ENCODE results near the gene KIF6. TPM values are rescaled to one million over a fixed set of nuclear protein-coding genes. Genes with fewer than 3 reads are reported as not detected.
"Not testable (repeated sequence)": the region's sequence is repeated elsewhere in the genome, so short reads cannot be mapped to it uniquely, and the experiment has no call there.

The KIF6 gene
- total RNA-seq, 2 experiments from 2014 or later = not detected

GRCh38 chr6:39753725-39754045 is 28.5 kb upstream of the KIF6 start:
- ChIA-PET CTCF (no interaction called here), POLR2A (no interaction called here)
- H3K36me3 Mint-ChIP-seq (ENCODE audit: low read depth) = no peaks in the 10 kb centered on the region
- ATAC-seq (no peak), DNase-seq (no peak)
- peaks cover 10% of the 10 kb centered on the region for H3K27me3 Mint-ChIP-seq (ENCODE audit: low read depth)
- H3K4me3 Mint-ChIP-seq = no peak overlapping the region
- H3K27ac Mint-ChIP-seq = no peak overlapping the region
- no peaks in the 10 kb centered on the region for H3K9me3 Mint-ChIP-seq (ENCODE audit: insufficient read depth)
- no peaks in the 10 kb centered on the region for H3K4me1 Mint-ChIP-seq (ENCODE audit: low read depth)

DNA sequence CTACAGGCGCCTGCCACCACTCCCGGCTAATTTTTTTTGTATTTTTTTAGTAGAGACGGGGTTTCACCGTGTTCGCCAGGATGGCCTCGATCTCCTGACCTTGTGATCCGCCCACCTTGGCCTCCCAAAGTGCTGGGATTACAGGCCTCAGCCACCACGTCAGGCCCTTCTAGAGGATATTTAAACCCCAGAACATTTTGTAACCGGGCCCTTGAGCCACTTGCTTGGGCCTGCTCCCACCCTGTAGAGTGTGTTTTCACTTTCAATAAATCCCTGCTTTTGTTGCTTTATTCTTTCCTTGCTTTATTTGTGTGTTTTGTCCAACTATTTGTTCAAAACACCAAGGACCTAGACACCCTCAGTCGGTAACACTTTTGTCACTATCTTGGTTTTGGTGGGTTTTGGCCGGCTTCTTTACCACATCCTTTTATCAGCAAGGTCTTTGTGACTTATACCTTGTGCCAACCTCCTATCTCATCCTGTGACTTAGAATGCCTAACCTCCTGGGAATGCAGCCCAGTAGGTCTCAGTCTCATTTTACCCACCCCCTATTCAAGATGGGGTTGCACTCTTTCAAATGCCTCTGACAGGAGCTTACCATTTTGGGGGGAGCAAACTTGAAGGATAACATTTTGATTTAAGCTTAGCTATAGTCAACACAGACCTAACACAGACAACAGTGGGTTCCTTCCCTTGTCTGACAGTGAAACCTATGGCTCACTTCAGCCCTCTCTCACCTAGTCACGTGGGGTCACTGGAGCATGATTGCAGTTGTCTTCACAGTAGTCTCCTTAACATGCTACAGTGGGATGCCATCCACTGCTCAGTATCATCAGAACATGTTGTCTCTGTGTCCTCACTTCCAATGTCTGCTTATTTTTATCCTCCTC is 27.9 kb upstream of the KIF6 start:
- POLR2A ChIA-PET = no interaction called here
- no peak overlapping the region for H3K4me3 Mint-ChIP-seq
- ATAC-seq (no peak), DNase-seq (no peak)
- no peaks in the 10 kb centered on the region for H3K9me3 Mint-ChIP-seq (ENCODE audit: insufficient read depth)
- no peak overlapping the region for H3K27ac Mint-ChIP-seq
- CTCF ChIA-PET = no interaction called here
- peaks cover 10% of the 10 kb centered on the region for H3K27me3 Mint-ChIP-seq (ENCODE audit: low read depth)
- no peaks in the 10 kb centered on the region for H3K4me1 Mint-ChIP-seq (ENCODE audit: low read depth)
- H3K36me3 Mint-ChIP-seq (ENCODE audit: low read depth) = no peaks in the 10 kb centered on the region

DNA sequence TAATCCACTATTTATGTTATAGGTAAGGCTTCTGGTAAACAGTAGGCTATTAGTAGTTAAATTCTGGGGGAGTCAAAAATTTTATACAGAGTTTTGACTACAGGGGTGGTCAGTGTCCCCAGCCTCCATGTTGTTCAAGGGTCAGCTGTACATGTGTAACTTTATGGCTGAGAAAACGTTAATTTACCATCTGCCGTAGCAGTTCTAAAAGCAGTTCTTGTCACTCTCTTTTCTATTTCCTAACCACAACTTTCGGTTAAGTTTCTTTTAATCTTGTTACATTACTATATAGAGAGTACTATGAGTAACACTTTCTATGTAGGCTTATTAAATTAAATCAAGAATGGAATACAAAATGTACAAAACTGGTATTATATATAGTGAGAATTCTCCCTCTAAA is 21.6 kb upstream of the KIF6 start:
- DNase-seq (no peak), ATAC-seq (no peak)
- H3K9me3 Mint-ChIP-seq (ENCODE audit: insufficient read depth) = no peaks in the 10 kb centered on the region
- no peak overlapping the region for H3K4me3 Mint-ChIP-seq
- no peaks in the 10 kb centered on the region for H3K4me1 Mint-ChIP-seq (ENCODE audit: low read depth)
- no peak overlapping the region for H3K27ac Mint-ChIP-seq
- CTCF ChIA-PET = no interaction called here
- peaks cover 6% of the 10 kb centered on the region for H3K27me3 Mint-ChIP-seq (ENCODE audit: low read depth)
- H3K36me3 Mint-ChIP-seq (ENCODE audit: low read depth) = no peaks in the 10 kb centered on the region
- POLR2A ChIA-PET = no interaction called here

DNA sequence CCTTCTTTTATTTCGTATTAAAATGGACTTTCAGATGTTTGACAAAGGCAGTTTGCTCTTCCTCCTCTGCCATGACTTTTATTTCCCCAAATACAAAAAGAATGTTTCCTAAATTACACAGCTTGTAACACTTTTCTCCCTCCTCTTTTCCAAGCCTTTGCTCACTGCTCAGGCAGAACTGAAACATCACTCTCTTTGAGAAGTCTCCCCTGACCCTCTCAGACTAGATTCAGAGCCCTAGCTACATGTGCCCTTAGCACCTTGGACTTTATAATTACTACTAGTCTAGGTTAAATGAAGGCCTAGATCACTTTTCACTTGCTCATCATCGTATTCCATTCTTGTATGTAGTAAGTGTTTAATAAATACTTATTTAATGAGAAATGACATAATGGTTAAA is 8.5 kb upstream of the KIF6 start:
- CTCF ChIA-PET = no interaction called here
- no peak overlapping the region for H3K4me3 Mint-ChIP-seq

DNA sequence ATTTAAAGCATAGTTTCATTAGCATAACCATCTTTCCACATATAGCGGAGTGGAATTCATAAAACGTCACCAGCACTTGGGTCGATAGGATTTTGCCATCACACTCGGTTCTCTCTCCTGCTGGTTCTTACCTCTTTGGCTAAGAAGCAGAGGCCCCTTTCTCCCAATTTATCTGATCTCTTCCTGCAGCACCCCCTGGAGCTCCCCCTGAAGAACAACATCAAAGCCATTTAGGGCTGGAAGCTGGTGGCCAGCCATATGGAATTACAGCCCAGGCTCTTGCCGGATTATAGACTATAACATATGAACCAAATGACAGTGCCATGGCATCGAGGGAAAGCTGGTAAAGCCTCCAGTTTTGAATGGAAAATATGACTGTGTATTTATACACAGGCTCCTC is 6.4 kb upstream of the KIF6 start:
- DNase-seq = no peak
- CTCF ChIA-PET = no interaction called here
- Mint-ChIP-seq H3K27me3 (ENCODE audit: low read depth) (peaks cover 12% of the 10 kb centered on the region), H3K36me3 (ENCODE audit: low read depth) (no peaks in the 10 kb centered on the region), H3K4me3 (no peak overlapping the region), H3K4me1 (ENCODE audit: low read depth) (no peaks in the 10 kb centered on the region), H3K9me3 (ENCODE audit: insufficient read depth) (no peaks in the 10 kb centered on the region), H3K27ac (no peak overlapping the region)
- POLR2A ChIA-PET = no interaction called here
- no peak for ATAC-seq

More for the DNA sequence above, 8.5 kb upstream of the KIF6 start:
- Mint-ChIP-seq H3K9me3 (ENCODE audit: insufficient read depth) (no peaks in the 10 kb centered on the region), H3K27me3 (ENCODE audit: low read depth) (peaks cover 12% of the 10 kb centered on the region), H3K36me3 (ENCODE audit: low read depth) (no peaks in the 10 kb centered on the region), H3K4me1 (ENCODE audit: low read depth) (no peaks in the 10 kb centered on the region), H3K27ac (no peak overlapping the region)
- ATAC-seq (no peak), DNase-seq (no peak)
- POLR2A ChIA-PET = no interaction called here

DNA sequence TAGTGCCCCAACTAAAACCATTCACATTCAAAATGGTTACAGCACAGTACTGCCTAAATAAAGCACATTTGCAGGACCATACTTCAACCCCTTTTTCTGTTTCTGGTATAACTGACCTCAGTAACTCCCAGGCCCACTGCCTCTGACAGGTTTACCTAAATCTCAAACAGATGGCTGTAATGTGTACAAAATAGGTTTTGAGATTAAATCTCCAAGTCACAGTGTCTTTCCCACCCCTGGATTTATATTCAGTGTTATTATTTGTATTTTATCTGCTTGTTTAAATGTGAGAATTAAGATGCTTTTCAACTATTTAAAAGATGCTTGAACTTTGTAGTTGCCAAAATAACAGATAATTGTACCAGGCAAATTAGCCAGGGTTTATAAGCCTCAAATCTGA is 4.7 kb upstream of the KIF6 start:
- peaks cover 11% of the 10 kb centered on the region for H3K27me3 Mint-ChIP-seq (ENCODE audit: low read depth)
- no peaks in the 10 kb centered on the region for H3K36me3 Mint-ChIP-seq (ENCODE audit: low read depth)
- no peak overlapping the region for H3K4me3 Mint-ChIP-seq
- DNase-seq (no peak), ATAC-seq (no peak)
- peaks cover 4% of the 10 kb centered on the region for H3K4me1 Mint-ChIP-seq (ENCODE audit: low read depth)
- POLR2A ChIA-PET = no interaction called here
- H3K27ac Mint-ChIP-seq = no peak overlapping the region
- H3K9me3 Mint-ChIP-seq (ENCODE audit: insufficient read depth) = no peaks in the 10 kb centered on the region
- CTCF ChIA-PET = no interaction called here

GRCh38 chr6:39725632-39725997 is 407 bp upstream of the KIF6 start:
- Mint-ChIP-seq H3K4me1 (ENCODE audit: low read depth) (peaks cover 6% of the 10 kb centered on the region), H3K4me3 (peak overlapping the region; percentile 90), H3K36me3 (ENCODE audit: low read depth) (no peaks in the 10 kb centered on the region), H3K27ac (no peak overlapping the region), H3K27me3 (ENCODE audit: low read depth) (peaks cover 8% of the 10 kb centered on the region), H3K9me3 (ENCODE audit: insufficient read depth) (no peaks in the 10 kb centered on the region)
- no peak for DNase-seq
- no peak for ATAC-seq
- POLR2A ChIA-PET = no interaction called here
- CTCF ChIA-PET = no interaction called here

GRCh38 chr6:39723350-39723749 is 1.9 kb downstream of the KIF6 start:
- H3K27ac Mint-ChIP-seq; H3K9me3 Mint-ChIP-seq (ENCODE audit: insufficient read depth); H3K4me3 Mint-ChIP-seq; DNase-seq; CTCF ChIA-PET; H3K4me1 Mint-ChIP-seq (ENCODE audit: low read depth); ATAC-seq; H3K36me3 Mint-ChIP-seq (ENCODE audit: low read depth); POLR2A ChIA-PET: not testable (repeated sequence)
- H3K27me3 Mint-ChIP-seq (ENCODE audit: low read depth) = peaks cover 11% of the 10 kb centered on the region

DNA sequence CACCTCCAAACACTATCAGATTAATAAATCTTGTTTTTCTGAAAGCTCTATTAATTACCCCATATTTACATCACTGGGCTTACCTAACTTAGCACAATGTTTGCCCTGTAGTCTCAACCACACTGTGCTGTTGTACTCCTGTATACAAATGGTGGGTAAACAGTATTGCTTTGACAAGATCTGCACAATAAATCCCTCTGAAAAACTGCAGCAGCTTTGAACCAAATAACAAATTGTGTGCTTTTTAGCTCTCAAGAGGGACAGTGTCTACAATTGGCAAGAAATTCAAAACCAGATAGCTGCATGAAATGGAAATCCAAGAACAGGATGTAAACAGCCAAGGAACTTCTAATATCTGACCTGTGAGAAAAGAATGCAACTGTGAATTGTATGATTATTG is 10.4 kb downstream of the KIF6 start:
- H3K36me3 Mint-ChIP-seq (ENCODE audit: low read depth) = no peaks in the 10 kb centered on the region
- H3K9me3 Mint-ChIP-seq (ENCODE audit: insufficient read depth) = no peaks in the 10 kb centered on the region
- no peaks in the 10 kb centered on the region for H3K4me1 Mint-ChIP-seq (ENCODE audit: low read depth)
- H3K27me3 Mint-ChIP-seq (ENCODE audit: low read depth) = peaks cover 4% of the 10 kb centered on the region
- H3K4me3 Mint-ChIP-seq = no peak overlapping the region
- ATAC-seq (no peak), DNase-seq (no peak)
- no peak overlapping the region for H3K27ac Mint-ChIP-seq
- CTCF ChIA-PET = no interaction called here
- POLR2A ChIA-PET = no interaction called here

DNA sequence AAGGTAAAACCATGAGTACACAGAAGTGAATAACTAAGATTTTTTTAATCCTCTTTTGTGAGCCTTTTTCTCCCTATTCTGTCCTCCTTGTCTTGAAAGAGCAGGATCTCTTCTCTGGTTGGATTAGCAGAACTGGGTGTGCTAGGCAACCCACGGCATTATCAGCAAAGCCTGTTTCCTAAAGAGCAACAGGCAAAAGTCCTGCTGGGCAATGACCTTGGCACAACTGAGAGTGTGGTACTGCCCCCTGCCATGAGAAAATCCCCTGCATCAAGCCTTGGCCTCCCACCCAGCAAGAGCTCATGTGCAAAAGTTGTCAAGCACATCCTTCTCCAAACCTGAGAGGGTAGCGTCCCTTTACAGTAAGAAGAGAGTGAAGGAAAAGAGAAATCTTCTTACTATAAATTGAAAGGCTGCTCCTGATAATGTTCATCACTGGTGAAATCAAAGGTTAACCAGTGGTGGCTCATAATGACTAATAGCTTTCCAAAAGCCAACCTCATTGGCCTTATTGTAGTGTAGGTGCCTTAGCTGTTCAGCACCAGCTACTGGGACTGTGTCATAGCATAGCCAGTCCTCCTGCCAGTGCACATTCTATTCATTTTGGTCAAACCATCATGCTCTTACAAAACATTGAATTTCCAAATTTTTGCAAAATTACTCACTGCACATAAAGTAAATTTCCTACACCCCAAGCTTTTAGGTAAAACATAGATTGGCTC is 17.1 kb downstream of the KIF6 start:
- ChIA-PET POLR2A (no interaction called here), CTCF (no interaction called here)

GRCh38 chr6:39706819-39707335 is 18.3 kb downstream of the KIF6 start:
- peaks cover 7% of the 10 kb centered on the region for H3K27me3 Mint-ChIP-seq (ENCODE audit: low read depth)
- POLR2A ChIA-PET = no interaction called here
- no peaks in the 10 kb centered on the region for H3K36me3 Mint-ChIP-seq (ENCODE audit: low read depth)
- H3K4me1 Mint-ChIP-seq (ENCODE audit: low read depth) = no peaks in the 10 kb centered on the region
- no peaks in the 10 kb centered on the region for H3K9me3 Mint-ChIP-seq (ENCODE audit: insufficient read depth)
- CTCF ChIA-PET = no interaction called here
- DNase-seq (no peak), ATAC-seq (no peak)
- H3K4me3 Mint-ChIP-seq = no peak overlapping the region
- no peak overlapping the region for H3K27ac Mint-ChIP-seq

More for the DNA sequence above, 17.1 kb downstream of the KIF6 start:
- Mint-ChIP-seq H3K27me3 (ENCODE audit: low read depth) (peaks cover 8% of the 10 kb centered on the region), H3K27ac (no peak overlapping the region), H3K4me1 (ENCODE audit: low read depth) (no peaks in the 10 kb centered on the region), H3K4me3 (no peak overlapping the region), H3K36me3 (ENCODE audit: low read depth) (no peaks in the 10 kb centered on the region), H3K9me3 (ENCODE audit: insufficient read depth) (no peaks in the 10 kb centered on the region)
- no peak for ATAC-seq
- no peak for DNase-seq

DNA sequence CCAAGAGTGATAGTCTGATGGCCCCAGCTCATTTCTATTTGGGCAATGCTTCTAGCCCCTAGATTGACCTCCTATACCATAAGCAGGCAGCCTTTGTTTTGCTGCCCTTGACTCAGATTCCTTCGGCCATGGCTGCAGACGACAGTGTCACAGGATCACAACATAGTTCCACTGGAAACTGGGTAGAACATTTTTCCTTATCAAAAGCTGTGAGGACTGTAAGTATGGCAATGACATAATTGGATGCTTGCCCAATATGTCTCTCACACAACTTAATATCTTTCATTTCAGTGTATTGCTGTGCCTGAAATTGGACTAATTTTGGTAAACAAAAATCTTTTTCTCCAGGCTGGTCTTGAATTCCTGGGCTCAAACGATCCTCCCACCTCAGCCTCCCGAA is 22.9 kb downstream of the KIF6 start:
- ATAC-seq (no peak), DNase-seq (no peak)
- POLR2A ChIA-PET = no interaction called here
- CTCF ChIA-PET = no interaction called here
- Mint-ChIP-seq H3K4me3 (no peak overlapping the region), H3K4me1 (ENCODE audit: low read depth) (no peaks in the 10 kb centered on the region), H3K36me3 (ENCODE audit: low read depth) (no peaks in the 10 kb centered on the region), H3K27ac (no peak overlapping the region), H3K27me3 (ENCODE audit: low read depth) (peaks cover 2% of the 10 kb centered on the region), H3K9me3 (ENCODE audit: insufficient read depth) (no peaks in the 10 kb centered on the region)

Data from activated CD8-positive, alpha-beta T cell treated with anti-CD3 and anti-CD28 coated beads, Interleukin-2, amount 10 ng/mL, durations not matched to agents 7 days and 5 days (primary cell).